DND-41 (cell line): Measurements from ENCODE around the gene CISD3.

Experiments
- CTCF ChIP-seq: IDR thresholded peaks from 2 replicates; pipeline ENCODE4 v1.5.1; 2012; ENCODE audit warnings: borderline replicate concordance, low read length, moderate library complexity, mild to moderate bottlenecking; ENCODE audit not compliant: poor library complexity, severe bottlenecking; ENCODE audit errors: extremely low read depth
- EZH2 ChIP-seq: IDR thresholded peaks from 3 replicates; pipeline ENCODE4 v1.6.1; 2012; ENCODE audit warnings: borderline replicate concordance, low read depth, mild to moderate bottlenecking, moderate library complexity, low read length, inconsistent platforms; ENCODE audit not compliant: severe bottlenecking

GRCh38 chr17:38762231-38762630 lies 32.1 kb downstream of the CISD3 start:
- TF ChIP-seq CTCF (no peak), EZH2 (no peak)
